Epithelial cell of proximal tubule (primary cell): Measurements from ENCODE around the gene SMC5. TPM values are rescaled to one million over a fixed set of nuclear protein-coding genes. Genes with fewer than 3 reads are reported as not detected.

ENCODE experiments used
- DNase-seq: peaks from one replicate; pipeline ENCODE4 v3.0.0-alpha.2; 2011; ENCODE audit warnings: low read depth
- H3K4me3 ChIP-seq: 2 replicates; pipeline ENCODE4 v1.5.1; 2011; ENCODE audit warnings: low read depth, mild to moderate bottlenecking, low read length
- total RNA-seq: library from RNA; depleted of rRNA; stranded (reverse); fragments of >200 nt; gene quantifications from 2 replicates; pipeline ENCODE4 v1.2.3, GENCODE V29; 2015
- TF ChIP-seq, protein P1 (sequence below): conservative IDR thresholded peaks from 2 replicates; pipeline ENCODE4 v1.5.1; 2012; ENCODE audit warnings: low read depth, mild to moderate bottlenecking, low read length

Gene SMC5
- total RNA-seq, 1 donor from 2014 or later: 46.7 TPM

DNA sequence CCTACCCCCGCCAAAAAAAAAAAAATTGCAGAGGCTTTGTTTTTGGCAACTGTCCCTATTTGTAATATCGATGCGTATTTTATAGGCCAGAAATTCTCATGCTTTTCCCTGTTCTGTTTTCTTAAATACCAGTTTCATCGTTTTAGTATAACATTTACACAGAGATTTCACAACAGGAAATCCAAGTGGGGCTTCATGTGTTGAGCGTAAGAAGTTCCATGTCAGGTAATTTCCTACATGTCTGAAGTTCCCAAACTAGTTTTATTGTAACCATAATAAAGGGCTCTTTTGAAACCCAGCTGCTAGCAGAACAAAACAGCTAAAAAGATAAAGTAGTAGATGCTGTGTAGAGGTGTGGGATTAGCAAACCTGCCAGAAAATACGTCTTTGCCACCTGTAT, 4.2 kb downstream of the SMC5 start:
- TF ChIP-seq, protein P1, sequence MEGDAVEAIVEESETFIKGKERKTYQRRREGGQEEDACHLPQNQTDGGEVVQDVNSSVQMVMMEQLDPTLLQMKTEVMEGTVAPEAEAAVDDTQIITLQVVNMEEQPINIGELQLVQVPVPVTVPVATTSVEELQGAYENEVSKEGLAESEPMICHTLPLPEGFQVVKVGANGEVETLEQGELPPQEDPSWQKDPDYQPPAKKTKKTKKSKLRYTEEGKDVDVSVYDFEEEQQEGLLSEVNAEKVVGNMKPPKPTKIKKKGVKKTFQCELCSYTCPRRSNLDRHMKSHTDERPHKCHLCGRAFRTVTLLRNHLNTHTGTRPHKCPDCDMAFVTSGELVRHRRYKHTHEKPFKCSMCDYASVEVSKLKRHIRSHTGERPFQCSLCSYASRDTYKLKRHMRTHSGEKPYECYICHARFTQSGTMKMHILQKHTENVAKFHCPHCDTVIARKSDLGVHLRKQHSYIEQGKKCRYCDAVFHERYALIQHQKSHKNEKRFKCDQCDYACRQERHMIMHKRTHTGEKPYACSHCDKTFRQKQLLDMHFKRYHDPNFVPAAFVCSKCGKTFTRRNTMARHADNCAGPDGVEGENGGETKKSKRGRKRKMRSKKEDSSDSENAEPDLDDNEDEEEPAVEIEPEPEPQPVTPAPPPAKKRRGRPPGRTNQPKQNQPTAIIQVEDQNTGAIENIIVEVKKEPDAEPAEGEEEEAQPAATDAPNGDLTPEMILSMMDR: no peak
- DNase-seq: no peak
- H3K4me3 ChIP-seq: no peak overlapping the region

DNA sequence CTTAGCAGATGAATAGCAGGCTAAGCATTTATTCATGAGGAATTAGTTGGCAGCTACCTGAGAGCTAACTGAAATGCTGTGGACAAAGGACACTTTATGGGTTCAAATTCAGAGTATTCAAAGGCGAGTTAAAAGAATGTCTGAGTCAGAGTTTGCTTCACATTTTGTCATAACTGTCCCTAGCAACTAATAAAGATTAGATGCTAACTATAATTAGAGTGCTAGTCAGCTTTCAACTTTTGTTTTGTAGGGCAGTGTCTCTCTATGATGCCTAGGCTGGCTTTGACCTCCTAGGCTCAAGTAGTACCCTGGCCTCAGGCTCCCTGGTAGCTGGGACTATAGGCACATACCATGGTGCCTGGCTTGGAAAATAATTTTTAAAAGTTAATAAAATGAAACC, 4.6 kb downstream of the SMC5 start:
- no peak for DNase-seq
- no peak overlapping the region for H3K4me3 ChIP-seq
- TF ChIP-seq, protein P1: no peak

DNA sequence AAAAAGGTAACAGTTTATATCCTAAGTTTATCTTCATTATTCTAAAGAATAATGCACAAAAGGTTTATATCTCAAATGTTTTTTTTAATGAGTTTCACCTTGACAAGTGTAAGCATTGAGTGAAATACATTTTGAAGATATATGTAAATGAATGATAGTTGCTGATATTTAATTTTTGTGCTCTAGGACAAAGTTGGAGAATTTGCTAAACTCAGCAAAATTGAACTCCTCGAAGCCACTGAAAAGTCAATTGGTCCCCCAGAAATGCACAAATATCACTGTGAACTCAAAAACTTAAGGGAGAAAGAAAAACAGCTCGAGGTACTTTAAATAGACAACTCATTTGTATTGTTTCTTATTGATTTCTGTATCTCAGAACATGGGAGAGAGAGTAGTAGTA, 19.5 kb downstream of the SMC5 start:
- DNase-seq: no peak
- TF ChIP-seq, protein P1: no peak
- H3K4me3 ChIP-seq: no peak overlapping the region

DNA sequence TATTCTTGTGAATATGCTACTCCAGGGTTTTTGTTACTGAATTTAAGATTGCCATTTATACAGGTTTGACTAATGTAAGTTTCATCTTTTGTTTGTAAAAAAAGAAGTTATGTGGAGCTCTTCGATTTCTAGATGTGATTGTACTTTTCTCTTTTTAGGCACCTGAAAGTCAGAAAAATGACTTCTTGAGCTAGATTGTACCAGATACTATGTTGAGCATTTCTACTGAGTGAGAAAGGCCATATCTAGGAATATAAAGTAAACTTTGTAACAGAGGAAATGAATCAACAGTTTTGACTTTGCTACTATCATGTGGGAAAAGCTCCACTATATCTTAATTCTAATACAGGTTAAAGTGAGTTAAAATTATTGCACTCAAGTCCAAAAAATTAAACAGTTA, 25.1 kb downstream of the SMC5 start:
- H3K4me3 ChIP-seq: no peak overlapping the region
- TF ChIP-seq, protein P1: no peak
- no peak for DNase-seq

DNA sequence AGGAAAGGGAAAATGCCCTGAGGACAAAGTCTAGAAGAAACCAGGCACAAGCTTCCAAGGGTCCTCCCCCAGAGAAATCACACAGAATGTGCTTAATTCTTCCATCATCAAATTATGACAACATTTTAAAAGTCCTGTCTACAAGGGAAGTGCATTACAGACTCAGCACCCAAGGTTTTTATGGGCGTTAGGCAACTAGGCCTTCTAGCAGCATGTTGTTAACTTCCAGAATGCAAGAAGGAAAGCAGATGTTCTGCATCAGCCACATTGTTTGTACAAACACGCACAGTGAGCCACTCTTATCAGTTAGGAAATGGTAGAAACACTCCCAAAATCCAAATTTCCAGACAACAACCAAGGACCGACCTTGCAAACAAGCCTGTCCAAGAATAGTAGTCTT, 26.5 kb downstream of the SMC5 start:
- no peak overlapping the region for H3K4me3 ChIP-seq
- TF ChIP-seq, protein P1: no peak
- no peak for DNase-seq

DNA sequence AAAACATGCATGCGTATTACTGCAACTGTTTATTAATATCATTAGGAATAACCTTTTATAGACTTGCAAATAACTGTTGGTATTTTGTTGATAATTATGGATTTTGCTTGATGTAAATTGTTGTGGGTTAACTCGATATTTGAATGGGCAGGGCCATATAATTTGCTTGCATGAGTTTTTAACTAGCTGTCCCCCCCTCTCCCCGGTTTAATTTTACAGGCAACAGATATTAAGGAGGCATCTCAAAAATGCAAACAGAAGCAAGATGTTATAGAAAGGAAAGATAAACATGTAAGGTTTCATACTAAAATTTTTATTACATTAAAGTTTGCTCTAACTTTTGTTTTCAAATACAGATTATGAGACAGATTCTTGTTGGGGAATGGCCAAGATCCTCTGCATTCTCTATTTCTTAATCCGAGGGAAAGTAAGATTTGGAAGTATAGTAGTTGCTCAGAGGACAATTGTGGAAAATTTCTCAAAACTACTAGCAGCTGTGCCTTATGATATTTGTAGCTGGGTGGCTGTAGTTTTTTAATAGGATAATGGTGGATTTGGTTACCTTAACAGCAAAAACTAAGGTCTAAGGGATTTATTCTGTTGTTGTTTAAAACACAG, 27.3 kb downstream of the SMC5 start:
- H3K4me3 ChIP-seq: no peak overlapping the region
- TF ChIP-seq, protein P1: no peak

DNA sequence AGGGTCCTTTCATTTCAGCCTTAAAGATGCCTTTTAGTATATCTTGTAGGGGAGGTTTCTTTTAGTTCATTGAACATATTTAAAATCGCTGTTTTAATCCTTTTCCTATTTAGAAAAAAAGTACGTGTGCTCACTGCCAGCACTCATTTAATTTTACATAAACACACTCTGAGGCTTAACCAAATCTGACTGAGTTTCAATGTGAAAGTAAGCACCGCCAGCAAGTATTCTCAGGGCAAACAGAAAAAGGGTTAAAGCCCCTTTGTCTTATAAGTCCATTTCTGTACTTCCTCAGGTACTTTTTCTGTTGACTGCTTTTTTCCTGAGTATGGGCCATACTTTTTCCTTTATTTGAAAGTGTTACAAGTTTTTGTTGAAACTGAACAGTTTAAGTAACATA, 31.8 kb downstream of the SMC5 start:
- TF ChIP-seq, protein P1: no peak
- H3K4me3 ChIP-seq: no peak overlapping the region
- no peak for DNase-seq

More for the DNA sequence above, 27.3 kb downstream of the SMC5 start:
- DNase-seq: no peak
